Neural cell (in vitro differentiated cells): ENCODE measurements around the gene TPCN1.

Experiments
- EP300 ChIP-seq: fragments of 450-650 bp; conservative IDR thresholded peaks from 2 replicates; pipeline ENCODE4 v1.6.1; 2014; ENCODE audit warnings: antibody characterized with exemption, mild to moderate bottlenecking, moderate library complexity; ENCODE audit not compliant: poor library complexity, severe bottlenecking
- EZH2 ChIP-seq: fragments of 200-600, 300-800 bp; shearing (Covaris generic), sonication (generic); IDR thresholded peaks from 2 replicates; pipeline ENCODE4 v1.6.1; 2014; ENCODE audit warnings: antibody characterized with exemption, low read length, borderline replicate concordance, mild to moderate bottlenecking; ENCODE audit not compliant: insufficient read depth, poor library complexity, severe bottlenecking
- MXI1 ChIP-seq: fragments of 450-650 bp; conservative IDR thresholded peaks from 2 replicates; pipeline ENCODE4 v1.6.1; 2014; ENCODE audit warnings: antibody characterized with exemption, mild to moderate bottlenecking; ENCODE audit not compliant: poor library complexity, severe bottlenecking
- POLR2AphosphoS5 ChIP-seq: IDR thresholded peaks from 2 replicates; pipeline ENCODE4 v1.6.1; 2012
- RAD21 ChIP-seq: fragments of 450-650 bp; conservative IDR thresholded peaks from 2 replicates; pipeline ENCODE4 v1.6.1; 2014; ENCODE audit warnings: antibody characterized with exemption, mild to moderate bottlenecking, moderate library complexity
- REST ChIP-seq: IDR thresholded peaks from 2 replicates; pipeline ENCODE4 v1.6.1; 2012; ENCODE audit warnings: borderline replicate concordance
- SMC3 ChIP-seq: fragments of 450-650 bp; conservative IDR thresholded peaks from 2 replicates; pipeline ENCODE4 v1.6.1; 2014; ENCODE audit warnings: antibody characterized with exemption, mild to moderate bottlenecking, moderate library complexity; ENCODE audit not compliant: poor library complexity
- TAF1 ChIP-seq: IDR thresholded peaks from 2 replicates; pipeline ENCODE4 v1.6.1; 2012; ENCODE audit warnings: low read depth
- TF ChIP-seq, protein P1 (sequence below): fragments of 450-650 bp; IDR thresholded peaks from 2 replicates; pipeline ENCODE4 v1.5.1; 2014; ENCODE audit warnings: antibody characterized with exemption, mild to moderate bottlenecking, moderate library complexity; ENCODE audit not compliant: poor library complexity, severe bottlenecking

DNA sequence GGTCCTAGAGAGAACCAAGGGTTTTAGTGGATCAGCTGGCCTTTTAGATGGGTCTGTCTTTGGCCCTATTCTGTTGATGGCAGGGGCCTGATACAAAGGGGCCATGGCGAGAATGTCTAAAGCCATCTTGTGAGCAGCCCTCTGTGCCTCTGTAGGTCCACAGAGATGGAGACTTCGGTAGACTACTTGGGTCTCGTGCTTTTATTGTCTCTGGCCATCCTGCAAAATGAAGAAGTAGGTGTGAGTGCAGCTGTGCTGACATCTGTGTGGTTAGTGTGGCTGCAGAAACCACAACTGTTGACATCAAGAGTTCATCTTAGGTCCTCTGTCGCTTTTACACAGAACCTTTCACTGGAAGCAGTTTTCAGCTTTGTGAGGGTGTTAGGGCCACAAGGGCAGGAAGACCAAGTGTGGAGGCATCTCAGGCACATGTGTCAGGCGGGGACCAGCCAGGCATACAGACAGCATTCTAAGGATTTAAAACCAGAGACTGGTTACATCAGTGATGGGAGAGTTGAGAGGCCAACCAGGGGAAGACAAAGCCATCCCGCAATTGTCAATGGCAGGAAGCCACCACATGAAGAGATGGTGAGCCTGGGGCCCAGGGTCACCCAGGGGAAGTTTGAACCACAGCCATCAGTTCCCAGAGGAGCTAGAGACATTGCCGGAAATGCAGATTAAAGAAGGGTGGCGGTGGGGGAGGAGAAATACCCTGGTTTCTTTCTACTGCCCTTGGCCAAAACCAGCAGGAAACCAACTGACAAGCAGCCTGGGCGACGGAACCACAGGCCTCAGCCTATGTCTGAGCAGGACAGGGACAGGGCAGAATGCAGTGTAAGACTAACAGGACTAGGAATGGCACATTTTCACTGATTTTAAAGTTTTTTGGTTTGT lies 13.0 kb upstream of the TPCN1 start:
- TF ChIP-seq, protein P1, sequence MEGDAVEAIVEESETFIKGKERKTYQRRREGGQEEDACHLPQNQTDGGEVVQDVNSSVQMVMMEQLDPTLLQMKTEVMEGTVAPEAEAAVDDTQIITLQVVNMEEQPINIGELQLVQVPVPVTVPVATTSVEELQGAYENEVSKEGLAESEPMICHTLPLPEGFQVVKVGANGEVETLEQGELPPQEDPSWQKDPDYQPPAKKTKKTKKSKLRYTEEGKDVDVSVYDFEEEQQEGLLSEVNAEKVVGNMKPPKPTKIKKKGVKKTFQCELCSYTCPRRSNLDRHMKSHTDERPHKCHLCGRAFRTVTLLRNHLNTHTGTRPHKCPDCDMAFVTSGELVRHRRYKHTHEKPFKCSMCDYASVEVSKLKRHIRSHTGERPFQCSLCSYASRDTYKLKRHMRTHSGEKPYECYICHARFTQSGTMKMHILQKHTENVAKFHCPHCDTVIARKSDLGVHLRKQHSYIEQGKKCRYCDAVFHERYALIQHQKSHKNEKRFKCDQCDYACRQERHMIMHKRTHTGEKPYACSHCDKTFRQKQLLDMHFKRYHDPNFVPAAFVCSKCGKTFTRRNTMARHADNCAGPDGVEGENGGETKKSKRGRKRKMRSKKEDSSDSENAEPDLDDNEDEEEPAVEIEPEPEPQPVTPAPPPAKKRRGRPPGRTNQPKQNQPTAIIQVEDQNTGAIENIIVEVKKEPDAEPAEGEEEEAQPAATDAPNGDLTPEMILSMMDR, result no peak
- no peak for TF ChIP-seq POLR2AphosphoS5
- TF ChIP-seq EP300, result no peak
- no peak for TF ChIP-seq SMC3
- TF ChIP-seq EZH2, result no peak
- no peak for TF ChIP-seq RAD21
- no peak for TF ChIP-seq TAF1
- no peak for TF ChIP-seq REST
- no peak for TF ChIP-seq MXI1
